Smooth muscle cell (in vitro differentiated cells): ENCODE measurements around the gene ACOXL. TPM values are rescaled to one million over a fixed set of nuclear protein-coding genes. Genes with fewer than 3 reads are reported as not detected.

Source experiments
- DNase-seq: peaks from one replicate; lab custom pipeline; 2025; ENCODE audit not compliant: unreplicated experiment; lab: John Stamatoyannopoulos, UW
- H2AFZ ChIP-seq: fragments of 200-600 bp; sonication (generic); 2 replicates; pipeline ENCODE4 v1.6.0; 2016; ENCODE audit warnings: antibody characterized with exemption, low read depth, mild to moderate bottlenecking
- H3F3A ChIP-seq: fragments of 200-600 bp; sonication (generic); 2 replicates; pipeline ENCODE4 v1.6.0; 2017; ENCODE audit warnings: antibody characterized with exemption, low read depth
- H3K27ac ChIP-seq: fragments of 200-600 bp; sonication (generic); 2 replicates; pipeline ENCODE4 v1.5.1; 2016; ENCODE audit warnings: low read depth, mild to moderate bottlenecking
- H3K27me3 ChIP-seq: fragments of 200-600 bp; sonication (generic); 2 replicates; pipeline ENCODE4 v1.6.1; 2016; ENCODE audit warnings: low read depth, mild to moderate bottlenecking
- H3K36me3 ChIP-seq: fragments of 200-600 bp; sonication (generic); 2 replicates; pipeline ENCODE4 v1.5.1; 2016; ENCODE audit warnings: low read depth
- H3K4me1 ChIP-seq: fragments of 200-600 bp; sonication (generic); 2 replicates; pipeline ENCODE4 v1.5.1; 2016; ENCODE audit warnings: low read depth
- H3K4me2 ChIP-seq: fragments of 200-600 bp; sonication (generic); 2 replicates; pipeline ENCODE4 v1.6.0; 2016; ENCODE audit warnings: mild to moderate bottlenecking
- H3K4me3 ChIP-seq: fragments of 200-600 bp; sonication (generic); 2 replicates; pipeline ENCODE4 v1.5.1; 2016; ENCODE audit warnings: mild to moderate bottlenecking
- H3K79me2 ChIP-seq: fragments of 200-600 bp; sonication (generic); 2 replicates; pipeline ENCODE4 v1.6.0; 2016; ENCODE audit warnings: low read depth, mild to moderate bottlenecking
- H3K9ac ChIP-seq: fragments of 200-600 bp; sonication (generic); 2 replicates; pipeline ENCODE4 v1.6.0; 2016; ENCODE audit warnings: low read depth
- H3K9me3 ChIP-seq: fragments of 200-600 bp; sonication (generic); replicated peaks from 2 replicates; pipeline ENCODE4 v1.5.1; 2016; ENCODE audit warnings: low read depth
- H4K20me1 ChIP-seq: fragments of 200-600 bp; sonication (generic); 2 replicates; pipeline ENCODE4 v1.6.0; 2016; ENCODE audit warnings: low read depth
- WGBS: methylation state at CpG from one replicate; pipeline ENCODE4 v1.1.7; 2016; ENCODE audit warnings: low lambda C conversion rate; 5-methylcytosine and 5-hydroxymethylcytosine counted together
- polyA plus RNA-seq: library from polyadenylated mRNA; unstranded; fragments of >200 nt; fragmentation: Nextera tagmentation; extraction: Ambion mirVana; gene quantifications from 2 replicates; pipeline ENCODE4 v1.2.1, GENCODE V29; 2016
- total RNA-seq: library from RNA; depleted of rRNA; stranded (reverse); fragments of >200 nt; gene quantifications from 2 replicates; pipeline ENCODE4 v1.2.3, GENCODE V29; 2014
- TF ChIP-seq, protein P1 (sequence below): fragments of 200-600 bp; sonication (generic); IDR thresholded peaks from 2 replicates; pipeline ENCODE4 v1.5.1; 2017; ENCODE audit warnings: borderline replicate concordance, mild to moderate bottlenecking, antibody characterized with exemption; ENCODE audit not compliant: insufficient read depth, poor library complexity, severe bottlenecking

ACOXL gene
- total and polyA plus RNA-seq, 2 experiments from 2014 or later: not detected

DNA sequence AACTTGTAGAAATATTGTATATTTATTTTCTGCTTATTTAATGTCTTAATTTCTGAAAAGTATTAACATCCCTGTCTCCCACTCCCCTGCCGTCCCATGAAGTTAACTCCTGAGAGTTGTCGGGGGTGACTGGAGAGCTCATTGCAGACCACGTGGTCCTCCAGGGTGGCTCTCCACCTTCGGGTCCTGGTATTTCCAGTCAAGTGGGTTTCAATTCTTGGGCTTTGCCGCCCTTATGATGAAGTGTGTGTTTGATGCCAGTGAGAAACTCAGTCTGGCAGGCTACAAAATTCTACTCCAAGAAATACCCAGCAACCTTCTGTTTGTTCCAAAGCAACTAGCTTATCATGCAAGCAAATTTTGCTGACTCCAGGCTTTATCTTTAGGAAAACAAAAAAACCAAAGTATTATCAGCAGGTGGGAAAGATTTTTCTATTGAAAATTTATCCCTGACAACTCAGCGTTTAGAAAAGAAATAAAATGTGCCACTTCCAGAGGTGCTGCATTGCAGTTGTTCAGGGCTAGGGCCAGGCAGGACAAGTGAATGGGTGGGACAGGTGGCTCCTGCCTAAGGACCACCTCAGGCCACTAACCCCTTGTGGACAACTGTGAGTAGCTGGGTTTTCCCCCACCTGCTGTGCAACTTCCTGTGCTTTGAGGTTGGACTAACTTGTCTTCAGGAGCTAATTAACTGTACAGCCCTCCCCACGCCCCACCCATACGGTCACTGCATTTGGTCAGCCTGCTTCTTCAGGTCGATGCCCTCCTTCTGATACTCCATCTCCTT, 434.9 kb downstream of the ACOXL start:
- Histone ChIP-seq H4K20me1 (peaks cover 25% of the 10 kb centered on the region), H3F3A (peaks cover 5% of the 10 kb centered on the region), H3K4me3 (no peak overlapping the region), H3K9ac (no peak overlapping the region), H3K27ac (no peak overlapping the region), H3K27me3 (no peaks in the 10 kb centered on the region), H3K36me3 (no peaks in the 10 kb centered on the region), H3K4me2 (no peak overlapping the region), H2AFZ (no peak overlapping the region), H3K9me3 (no peaks in the 10 kb centered on the region), H3K79me2 (no peaks in the 10 kb centered on the region), H3K4me1 (peaks cover 14% of the 10 kb centered on the region)
- WGBS: 89% methylated on average over 9 of the region's 9 CpGs
- DNase-seq: no peak
- TF ChIP-seq, protein P1, sequence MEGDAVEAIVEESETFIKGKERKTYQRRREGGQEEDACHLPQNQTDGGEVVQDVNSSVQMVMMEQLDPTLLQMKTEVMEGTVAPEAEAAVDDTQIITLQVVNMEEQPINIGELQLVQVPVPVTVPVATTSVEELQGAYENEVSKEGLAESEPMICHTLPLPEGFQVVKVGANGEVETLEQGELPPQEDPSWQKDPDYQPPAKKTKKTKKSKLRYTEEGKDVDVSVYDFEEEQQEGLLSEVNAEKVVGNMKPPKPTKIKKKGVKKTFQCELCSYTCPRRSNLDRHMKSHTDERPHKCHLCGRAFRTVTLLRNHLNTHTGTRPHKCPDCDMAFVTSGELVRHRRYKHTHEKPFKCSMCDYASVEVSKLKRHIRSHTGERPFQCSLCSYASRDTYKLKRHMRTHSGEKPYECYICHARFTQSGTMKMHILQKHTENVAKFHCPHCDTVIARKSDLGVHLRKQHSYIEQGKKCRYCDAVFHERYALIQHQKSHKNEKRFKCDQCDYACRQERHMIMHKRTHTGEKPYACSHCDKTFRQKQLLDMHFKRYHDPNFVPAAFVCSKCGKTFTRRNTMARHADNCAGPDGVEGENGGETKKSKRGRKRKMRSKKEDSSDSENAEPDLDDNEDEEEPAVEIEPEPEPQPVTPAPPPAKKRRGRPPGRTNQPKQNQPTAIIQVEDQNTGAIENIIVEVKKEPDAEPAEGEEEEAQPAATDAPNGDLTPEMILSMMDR: no peak

DNA sequence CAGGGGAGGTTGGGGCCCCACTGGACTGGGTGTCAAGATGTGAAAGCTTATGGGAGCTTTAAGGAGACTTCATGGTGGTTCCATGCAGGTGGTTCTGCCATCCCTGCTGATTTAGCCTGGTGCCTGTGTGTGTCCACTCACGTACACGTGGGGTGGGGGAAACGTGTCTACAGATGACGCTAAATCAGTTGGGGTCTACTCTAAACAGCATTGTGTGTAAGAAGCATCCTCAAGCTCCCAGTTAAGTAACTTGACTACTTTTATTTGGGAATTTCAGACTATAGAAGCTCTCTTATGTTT, 435.4 kb downstream of the ACOXL start:
- Histone ChIP-seq H3K4me3 (no peak overlapping the region), H3F3A (peaks cover 5% of the 10 kb centered on the region), H3K36me3 (no peaks in the 10 kb centered on the region), H3K27me3 (no peaks in the 10 kb centered on the region), H3K4me1 (peaks cover 14% of the 10 kb centered on the region), H4K20me1 (peaks cover 19% of the 10 kb centered on the region), H3K27ac (no peak overlapping the region), H3K79me2 (no peaks in the 10 kb centered on the region), H3K9me3 (no peaks in the 10 kb centered on the region), H3K9ac (no peak overlapping the region), H2AFZ (no peak overlapping the region), H3K4me2 (peak overlapping the region; percentile 57)
- no peak for DNase-seq
- TF ChIP-seq, protein P1: no peak
- WGBS: 94% methylated on average over 4 of the region's 4 CpGs

Other genes with a start within 250 kb of the ACOXL start
- gene RGPD6, start 155.4 kb upstream of the ACOXL start, total RNA-seq: 51.5 and 88.5 TPM in 2 replicates
- gene RGPD6, start 155.4 kb upstream of the ACOXL start, polyA plus RNA-seq: 8.0 and 14.5 TPM in 2 replicates
- gene BUB1, start 54.5 kb upstream of the ACOXL start, total RNA-seq: 18.6 and 20.8 TPM in 2 replicates
- 8.6 and 9.1 TPM in 2 replicates for gene BUB1, start 54.5 kb upstream of the ACOXL start, polyA plus RNA-seq